PC-3 (cell line): Measurements from ENCODE around the gene HMGXB4. TPM values are rescaled to one million over a fixed set of nuclear protein-coding genes. Genes with fewer than 3 reads are reported as not detected.

Source experiments
- ATAC-seq: fragments of 200-7000 bp; cut with Tn5 transposase; 2 replicates; pipeline ENCODE4 v1.9.1; 2020; ENCODE audit warnings: mild to moderate bottlenecking, moderate library complexity
- BruUV-seq: library from RNA; stranded (reverse); fragments of 400-500 nt; replicated peaks from 2 replicates; lab custom pipeline; 2021; lab: Mats Ljungman, UMichigan
- CTCF ChIA-PET: fragments of 300-600 bp; sonication (Branson Sonifier 250); formaldehyde crosslinking; loops from one replicate; lab custom pipeline; 2022; ENCODE audit warnings: antibody characterized with exemption; lab: Charles Lee
- POLR2A ChIA-PET: fragments of 300-600 bp; sonication (Branson Sonifier 250); formaldehyde crosslinking; loops from one replicate; lab custom pipeline; 2022; ENCODE audit warnings: antibody characterized with exemption; ENCODE audit not compliant: unreplicated experiment; lab: Charles Lee
- DNase-seq: peaks from one replicate; pipeline ENCODE4 v3.0.0-alpha.2; 2015
- H2AFZ ChIP-seq: fragments of 300-600 bp; sonication (generic); 2 replicates; pipeline ENCODE4 v1.6.0; 2016; ENCODE audit warnings: antibody characterized with exemption, low read length
- H3F3A ChIP-seq: fragments of 300-600 bp; sonication (generic); one replicate; pipeline ENCODE4 v1.6.0; 2017; ENCODE audit warnings: antibody characterized with exemption, low read length, control low read depth, mild to moderate bottlenecking; ENCODE audit not compliant: unreplicated experiment
- H3K27ac ChIP-seq: fragments of 300-600 bp; sonication (generic); 2 replicates; pipeline ENCODE4 v1.5.1; 2016; ENCODE audit warnings: mild to moderate bottlenecking, low read length
- H3K27me3 ChIP-seq: fragments of 300-600 bp; sonication (generic); 2 replicates; pipeline ENCODE4 v1.6.1; 2016; ENCODE audit warnings: low read length, mixed read lengths
- H3K36me3 ChIP-seq: fragments of 300-600 bp; sonication (generic); 2 replicates; pipeline ENCODE4 v1.6.1; 2016; ENCODE audit warnings: low read depth, mixed run types, low read length, mixed read lengths
- H3K4me1 ChIP-seq: fragments of 300-600 bp; sonication (generic); 2 replicates; pipeline ENCODE4 v1.5.1; 2016; ENCODE audit warnings: low read length; ENCODE audit not compliant: insufficient read depth
- H3K4me2 ChIP-seq: fragments of 300-600 bp; sonication (generic); 2 replicates; pipeline ENCODE4 v1.6.0; 2016; ENCODE audit warnings: low read length
- H3K4me3 ChIP-seq: fragments of 300-600 bp; sonication (generic); 2 replicates; pipeline ENCODE4 v1.5.1; 2016; ENCODE audit warnings: mild to moderate bottlenecking, low read length, mixed read lengths
- H3K79me2 ChIP-seq: fragments of 300-600 bp; sonication (generic); 2 replicates; pipeline ENCODE4 v1.6.1; 2017; ENCODE audit warnings: low read length, mixed read lengths
- H3K9ac ChIP-seq: fragments of 300-600 bp; sonication (generic); 2 replicates; pipeline ENCODE4 v1.6.0; 2016; ENCODE audit warnings: mild to moderate bottlenecking, low read length
- H3K9me2 ChIP-seq: fragments of 300-600 bp; sonication (generic); replicated peaks from 2 replicates; pipeline ENCODE4 v1.6.1; 2016; ENCODE audit warnings: mixed run types, low read length, mixed read lengths
- H3K9me3 ChIP-seq: fragments of 300-600 bp; sonication (generic); 2 replicates; pipeline ENCODE4 v1.6.1; 2016; ENCODE audit warnings: low read length, mixed read lengths
- H4K20me1 ChIP-seq: fragments of 300-600 bp; sonication (generic); 2 replicates; pipeline ENCODE4 v1.6.1; 2016; ENCODE audit warnings: low read length, mixed read lengths
- EZH2 ChIP-seq: fragments of 300-600 bp; sonication (generic); IDR thresholded peaks from one replicate; pipeline ENCODE4 v1.6.1; 2017; ENCODE audit warnings: antibody characterized with exemption, mild to moderate bottlenecking, low read length; ENCODE audit not compliant: unreplicated experiment
- EZH2phosphoT487 ChIP-seq: fragments of 300-600 bp; sonication (generic); IDR thresholded peaks from 2 replicates; pipeline ENCODE4 v1.6.1; 2018; ENCODE audit warnings: mild to moderate bottlenecking, antibody characterized with exemption, low read length, borderline replicate concordance
- intact Hi-C: fragments of 100-400 bp; cut with micrococcal nuclease; formaldehyde crosslinking; loops from 2 replicates; pipeline ENCODE4 v1.9.0; 2023
- total RNA-seq: library from RNA; depleted of rRNA; stranded (reverse); fragments of >200 nt; gene quantifications from 2 replicates; pipeline ENCODE4 v1.2.3, GENCODE V29; 2014
- TF ChIP-seq, protein P1 (sequence below): fragments of 300-600 bp; sonication (generic); conservative IDR thresholded peaks from 2 replicates; pipeline ENCODE4 v1.5.1; 2017; ENCODE audit warnings: antibody characterized with exemption, low read depth, mild to moderate bottlenecking, low read length

HMGXB4 gene
- total RNA-seq, 1 experiment from 2014 or later, result 12.9 TPM

- H3K27ac ChIP-seq, result no peak overlapping the region
- H3K4me1 ChIP-seq, result peaks cover 19% of the 10 kb centered on the region
- ChIA-PET CTCF (no interaction called here), POLR2A (no interaction called here)
- BruUV-seq, result no TSS peak
- no peaks in the 10 kb centered on the region for H3K27me3 ChIP-seq
- no peak for DNase-seq
- H3K4me2 ChIP-seq, result no peak overlapping the region
- no peak overlapping the region for H2AFZ ChIP-seq
- no peak overlapping the region for H3K4me3 ChIP-seq
- no peaks in the 10 kb centered on the region for H3K9me2 ChIP-seq
- TF ChIP-seq, protein P1, sequence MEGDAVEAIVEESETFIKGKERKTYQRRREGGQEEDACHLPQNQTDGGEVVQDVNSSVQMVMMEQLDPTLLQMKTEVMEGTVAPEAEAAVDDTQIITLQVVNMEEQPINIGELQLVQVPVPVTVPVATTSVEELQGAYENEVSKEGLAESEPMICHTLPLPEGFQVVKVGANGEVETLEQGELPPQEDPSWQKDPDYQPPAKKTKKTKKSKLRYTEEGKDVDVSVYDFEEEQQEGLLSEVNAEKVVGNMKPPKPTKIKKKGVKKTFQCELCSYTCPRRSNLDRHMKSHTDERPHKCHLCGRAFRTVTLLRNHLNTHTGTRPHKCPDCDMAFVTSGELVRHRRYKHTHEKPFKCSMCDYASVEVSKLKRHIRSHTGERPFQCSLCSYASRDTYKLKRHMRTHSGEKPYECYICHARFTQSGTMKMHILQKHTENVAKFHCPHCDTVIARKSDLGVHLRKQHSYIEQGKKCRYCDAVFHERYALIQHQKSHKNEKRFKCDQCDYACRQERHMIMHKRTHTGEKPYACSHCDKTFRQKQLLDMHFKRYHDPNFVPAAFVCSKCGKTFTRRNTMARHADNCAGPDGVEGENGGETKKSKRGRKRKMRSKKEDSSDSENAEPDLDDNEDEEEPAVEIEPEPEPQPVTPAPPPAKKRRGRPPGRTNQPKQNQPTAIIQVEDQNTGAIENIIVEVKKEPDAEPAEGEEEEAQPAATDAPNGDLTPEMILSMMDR, result no peak
- TF ChIP-seq EZH2 (no peak), EZH2phosphoT487 (no peak)
- H3K9me3 ChIP-seq, result no peaks in the 10 kb centered on the region
- peaks cover 7% of the 10 kb centered on the region; the same call in 1 of the 2 replicates for H3K79me2 ChIP-seq
- no peaks in the 10 kb centered on the region for H4K20me1 ChIP-seq
- H3K36me3 ChIP-seq, result no peaks in the 10 kb centered on the region
- intact Hi-C loops, result no loop called here
- H3K9ac ChIP-seq, result no peak overlapping the region
- ATAC-seq, result no peak
- no peaks in the 10 kb centered on the region for H3F3A ChIP-seq
Measured at GRCh38 chr22:35306350-35306967, 49.2 kb downstream of the HMGXB4 start.

DNA sequence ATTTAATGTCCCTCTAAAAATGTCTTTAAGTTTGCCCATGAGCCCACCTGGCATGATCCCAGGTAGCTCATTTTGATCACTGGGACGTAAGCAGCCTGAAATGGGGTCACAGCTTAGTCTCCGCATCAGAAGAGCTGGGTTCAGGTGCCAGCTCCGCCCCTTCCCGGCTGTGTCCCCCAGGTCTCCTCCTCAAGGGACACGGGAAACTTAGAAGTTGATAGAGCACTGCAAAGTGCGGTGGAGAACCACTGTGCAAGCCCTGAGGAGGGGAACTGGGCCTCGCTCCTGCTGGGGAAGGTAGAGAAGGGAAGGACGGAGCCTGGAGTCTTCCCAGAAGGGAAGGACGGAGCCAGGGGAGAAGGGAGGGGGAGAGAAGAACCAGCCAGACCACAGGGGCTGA lies 50.1 kb downstream of the HMGXB4 start:
- no peak for ATAC-seq
- Histone ChIP-seq H3K36me3 (no peaks in the 10 kb centered on the region), H3K4me3 (no peak overlapping the region), H3K9me3 (no peaks in the 10 kb centered on the region), H3F3A (no peaks in the 10 kb centered on the region), H3K27ac (no peak overlapping the region), H3K27me3 (no peaks in the 10 kb centered on the region), H4K20me1 (no peaks in the 10 kb centered on the region), H2AFZ (no peak overlapping the region), H3K4me1 (peaks cover 16% of the 10 kb centered on the region), H3K9me2 (no peaks in the 10 kb centered on the region), H3K9ac (no peak overlapping the region), H3K4me2 (no peak overlapping the region), H3K79me2 (peaks cover 10% of the 10 kb centered on the region; the same call in 1 of the 2 replicates)
- intact Hi-C loops, result no loop called here
- BruUV-seq, result no TSS peak
- TF ChIP-seq, protein P1, result no peak
- TF ChIP-seq EZH2 (no peak), EZH2phosphoT487 (no peak)
- ChIA-PET CTCF (no interaction called here), POLR2A (no interaction called here)
- no peak for DNase-seq

- BruUV-seq, result no TSS peak
- ChIA-PET POLR2A (no interaction called here), CTCF (no interaction called here)
- Histone ChIP-seq H3K4me3 (no peak overlapping the region), H2AFZ (no peak overlapping the region), H3K27ac (no peak overlapping the region), H3K9me3 (no peaks in the 10 kb centered on the region), H3K79me2 (peaks cover 10% of the 10 kb centered on the region; the same call in 1 of the 2 replicates), H3K9me2 (no peaks in the 10 kb centered on the region), H3K9ac (no peak overlapping the region), H3K36me3 (no peaks in the 10 kb centered on the region), H3K4me1 (peaks cover 17% of the 10 kb centered on the region), H3F3A (no peaks in the 10 kb centered on the region), H3K4me2 (no peak overlapping the region), H3K27me3 (no peaks in the 10 kb centered on the region), H4K20me1 (no peaks in the 10 kb centered on the region)
- TF ChIP-seq EZH2phosphoT487 (no peak), EZH2 (no peak)
- TF ChIP-seq, protein P1, result no peak
- no peak for ATAC-seq
- intact Hi-C loops, result no loop called here
- DNase-seq, result no peak
Measured at GRCh38 chr22:35307892-35308291, 50.6 kb downstream of the HMGXB4 start.
